Stomach smooth muscle (tissue), 2 donors: ENCODE measurements around the gene TNNC2.
A peak's percentile ranks its signal among the peaks of the same experiment; 100 is the strongest.
"Not testable (repeated sequence)": the region's sequence is repeated elsewhere in the genome, so short reads cannot be mapped to it uniquely, and the experiment has no call there.

Experiments
- H3K27ac ChIP-seq: one replicate; pipeline ENCODE4 v1.7.0; 2013; ENCODE audit warnings: mild to moderate bottlenecking, low read length, inconsistent platforms
- H3K27me3 ChIP-seq, 2 donors: one replicate each; pipeline ENCODE4 v1.7.0; 2013; ENCODE audit warnings: low read length in 2 of 2; ENCODE audit not compliant: insufficient read depth in 2 of 2, control insufficient read depth in 1 of 2
- H3K36me3 ChIP-seq, 2 donors: one replicate each; pipeline ENCODE4 v1.7.0; 2013; ENCODE audit warnings: low read length in 2 of 2; ENCODE audit not compliant: control insufficient read depth in 2 of 2, insufficient read depth in 2 of 2
- H3K4me1 ChIP-seq: one replicate; pipeline ENCODE4 v1.7.0; 2013; ENCODE audit warnings: low read length; ENCODE audit not compliant: control insufficient read depth, insufficient read depth
- H3K4me3 ChIP-seq, 2 donors: one replicate each; pipeline ENCODE4 v1.7.0; 2013; ENCODE audit warnings: low read length in 2 of 2
- H3K9ac ChIP-seq, 2 donors: one replicate each; pipeline ENCODE4 v1.7.0; 2013; ENCODE audit warnings: low read length in 2 of 2, mild to moderate bottlenecking in 1 of 2
- H3K9me3 ChIP-seq, 2 donors: one replicate each; pipeline ENCODE4 v1.7.0; 2013; ENCODE audit warnings: low read length in 2 of 2; ENCODE audit not compliant: control insufficient read depth in 2 of 2
- donor health status: healthy.
- donor health status: Pancreatic carcinoma.

Gene TNNC2

DNA sequence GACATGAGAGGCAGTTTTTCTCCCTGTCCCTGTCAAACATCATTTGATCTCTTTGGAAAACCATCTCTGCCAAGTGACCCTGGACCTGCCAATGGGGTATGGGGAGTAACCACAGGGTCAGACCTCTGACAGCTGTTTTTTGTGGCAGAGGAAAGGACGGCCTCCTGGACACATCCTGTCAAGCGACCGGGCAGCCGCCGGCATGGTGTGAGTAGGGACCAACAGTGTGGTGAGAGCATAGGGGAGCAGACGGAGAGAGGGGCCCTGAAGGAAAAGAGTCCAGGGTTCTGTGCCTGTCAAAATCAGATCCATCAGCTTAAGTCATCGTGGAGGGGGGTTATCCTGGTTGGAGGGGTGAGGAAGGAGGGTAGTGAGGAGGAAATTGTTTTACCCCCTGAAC lies 25.3 kb downstream of the TNNC2 start:
- Histone ChIP-seq H3K27ac (no peak overlapping the region), H3K36me3 (peaks cover 48 to 56% of the 10 kb centered on the region in 2 donors), H3K4me1 (no peaks in the 10 kb centered on the region), H3K9me3 (no peaks in the 10 kb centered on the region), H3K9ac (no peak overlapping the region), H3K27me3 (no peaks in the 10 kb centered on the region), H3K4me3 (no peak overlapping the region)

DNA sequence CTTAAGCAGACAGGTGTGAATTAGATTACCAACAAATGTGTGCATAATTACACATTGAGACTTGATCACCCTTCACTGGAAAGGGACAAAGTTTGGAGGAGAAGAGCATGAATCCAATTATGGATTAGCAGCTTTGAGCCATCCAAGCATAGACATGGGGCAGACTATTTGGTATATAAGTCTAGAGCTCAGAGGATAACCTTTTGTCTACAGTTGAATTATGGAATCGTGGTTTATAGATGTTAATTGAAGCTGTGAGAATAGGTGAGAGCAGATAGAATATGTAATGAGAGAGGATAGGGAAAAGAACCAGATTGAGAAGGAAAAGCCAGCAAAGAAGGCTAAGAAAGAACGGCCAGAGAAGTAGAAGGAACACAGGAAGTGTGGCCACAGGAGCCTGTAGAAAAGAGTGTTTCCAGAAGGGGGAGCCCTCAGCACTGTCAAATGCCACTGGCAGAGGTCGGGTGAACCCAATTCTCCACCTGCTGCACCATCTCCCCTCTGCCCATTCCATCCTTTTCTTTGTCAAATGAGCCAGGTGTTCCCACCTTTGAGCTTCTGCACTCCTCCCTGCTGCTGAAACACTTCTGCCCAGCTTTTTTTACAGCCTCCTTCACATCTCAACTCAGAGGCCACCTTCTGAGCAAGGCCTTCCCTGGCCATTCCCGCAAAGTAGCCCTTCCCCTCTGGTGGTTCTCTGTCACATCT lies 28.0 kb downstream of the TNNC2 start:
- peak overlapping the region in 1 of 2 donors; percentile 20 for H3K9ac ChIP-seq
- H3K27me3 ChIP-seq: no peaks in the 10 kb centered on the region
- H3K4me1 ChIP-seq: no peaks in the 10 kb centered on the region
- H3K36me3 ChIP-seq: peaks cover 45 to 49% of the 10 kb centered on the region in 2 donors
- no peak overlapping the region for H3K27ac ChIP-seq
- H3K4me3 ChIP-seq: no peak overlapping the region
- no peaks in the 10 kb centered on the region for H3K9me3 ChIP-seq

DNA sequence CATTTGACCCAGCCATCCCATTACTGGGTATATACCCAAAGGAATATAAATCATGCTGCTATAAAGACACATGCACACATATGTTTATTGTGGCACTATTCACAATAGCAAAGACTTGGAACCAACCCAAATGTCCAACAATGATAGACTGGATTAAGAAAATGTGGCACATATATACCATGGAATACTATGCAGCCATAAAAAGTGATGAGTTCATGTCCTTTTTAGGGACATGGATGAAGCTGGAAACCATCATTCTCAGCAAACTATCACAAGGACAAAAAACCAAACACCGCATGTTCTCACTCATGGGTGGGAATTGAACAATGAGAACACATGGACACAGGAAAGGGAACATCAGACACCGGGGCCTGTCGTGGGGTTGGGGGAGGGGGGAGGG lies 29.2 kb downstream of the TNNC2 start:
- not testable (repeated sequence) for H3K9ac ChIP-seq, H3K9me3 ChIP-seq, H3K4me1 ChIP-seq, H3K27ac ChIP-seq, H3K27me3 ChIP-seq, H3K4me3 ChIP-seq
- peaks cover 37 to 42% of the 10 kb centered on the region in 2 donors for H3K36me3 ChIP-seq

DNA sequence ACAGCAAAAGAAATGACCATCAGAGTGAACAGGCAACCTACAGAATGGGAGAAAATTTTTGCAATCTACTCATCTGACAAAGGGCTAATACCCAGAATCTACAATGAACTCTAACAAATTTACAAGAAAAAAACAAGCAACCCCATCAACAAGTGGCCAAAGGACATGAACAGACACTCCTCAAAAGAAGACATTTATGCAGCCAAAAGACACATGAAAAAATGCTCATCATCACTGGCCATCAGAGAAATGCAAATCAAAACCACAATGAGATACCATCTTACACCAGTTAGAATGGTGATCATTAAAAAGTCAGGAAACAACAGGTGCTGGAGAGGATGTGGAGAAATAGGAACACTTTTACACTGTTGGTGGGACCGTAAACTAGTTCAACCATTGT lies 29.6 kb downstream of the TNNC2 start:
- H3K36me3 ChIP-seq: peaks cover 32 to 38% of the 10 kb centered on the region in 2 donors
- not testable (repeated sequence) for H3K4me1 ChIP-seq, H3K27me3 ChIP-seq, H3K4me3 ChIP-seq, H3K27ac ChIP-seq, H3K9me3 ChIP-seq, H3K9ac ChIP-seq

DNA sequence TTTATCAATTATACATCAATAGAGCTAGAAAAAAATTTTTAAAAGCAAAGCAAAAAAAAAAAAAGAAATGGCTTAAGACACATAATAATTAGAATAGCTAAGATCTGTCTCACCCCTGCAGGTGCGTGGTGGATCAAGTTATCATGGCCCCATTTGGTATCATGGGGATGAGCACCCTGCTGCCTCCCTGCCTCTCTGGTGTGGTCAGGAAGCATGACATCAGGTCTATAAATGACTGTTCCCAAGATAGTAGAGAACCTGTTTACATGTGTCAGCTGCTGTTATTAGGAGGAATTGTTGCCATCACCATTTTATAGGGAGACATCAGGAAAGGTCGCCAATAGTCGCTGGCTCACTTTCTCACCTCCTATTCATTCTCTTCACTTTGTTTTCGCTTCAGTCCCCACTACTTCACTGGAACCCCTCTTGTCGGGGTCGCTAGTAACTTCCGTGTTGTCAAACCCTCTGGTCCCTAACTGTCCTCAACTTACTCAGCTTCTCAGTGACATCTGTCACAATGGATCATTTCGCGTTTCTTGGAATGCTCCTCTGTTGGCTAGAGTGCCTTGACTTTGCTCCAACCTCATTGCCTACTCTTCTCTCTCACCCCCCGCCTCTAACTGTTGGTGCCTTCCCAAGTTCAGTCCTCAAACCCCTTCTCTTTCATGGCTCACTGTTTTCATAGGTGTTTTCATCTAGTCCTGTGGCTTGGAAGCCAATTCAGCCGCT lies 30.6 kb downstream of the TNNC2 start:
- Histone ChIP-seq H3K4me1 (peaks cover 10% of the 10 kb centered on the region), H3K27ac (no peak overlapping the region), H3K9ac (no peak overlapping the region)

DNA sequence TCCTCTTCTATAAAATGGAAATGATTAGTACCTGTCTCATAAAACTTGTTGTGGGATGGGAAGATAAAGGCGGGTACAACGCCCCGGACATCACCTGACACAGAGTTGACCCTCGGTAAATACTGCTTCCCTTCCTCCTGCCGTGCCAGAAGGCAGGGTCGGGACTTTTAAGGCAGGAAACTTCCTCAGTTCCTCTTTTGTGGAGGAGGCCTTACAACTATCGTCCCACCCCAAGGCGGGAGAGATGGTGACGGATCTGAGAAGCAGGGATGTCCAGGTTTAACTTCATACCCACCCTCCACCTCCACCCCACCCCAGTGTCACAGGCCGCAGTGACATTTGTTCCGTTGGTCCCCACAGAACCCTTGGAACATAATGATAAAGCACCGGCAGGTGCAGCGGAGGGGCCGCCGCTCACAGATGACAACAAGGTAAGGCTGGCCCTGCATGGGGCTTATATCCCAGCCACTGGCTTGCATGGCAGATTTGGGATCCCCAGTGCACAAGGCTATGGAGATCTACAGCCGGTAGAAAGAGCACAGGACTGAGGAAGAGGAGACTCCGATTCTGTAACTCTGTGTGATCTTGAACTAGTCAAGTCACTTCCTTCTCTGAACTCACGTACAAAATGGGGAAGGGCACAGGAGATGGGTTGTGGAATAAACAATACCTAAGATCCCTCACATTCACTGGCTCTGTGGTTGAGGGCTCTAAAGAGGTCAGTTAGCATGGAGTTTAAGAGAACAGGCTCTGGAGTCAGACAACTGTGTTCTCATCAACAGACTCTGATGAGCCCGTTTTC lies 34.6 kb downstream of the TNNC2 start:
- Histone ChIP-seq H3K27ac (peak overlapping the region; percentile 91), H3K27me3 (no peaks in the 10 kb centered on the region), H3K4me1 (peaks cover 13% of the 10 kb centered on the region), H3K9me3 (no peaks in the 10 kb centered on the region), H3K4me3 (peak overlapping the region; percentile 86 to 90), H3K36me3 (peaks cover 17 to 26% of the 10 kb centered on the region in 2 donors), H3K9ac (peak overlapping the region; percentile 93 to 96)

More for the DNA sequence above, 30.6 kb downstream of the TNNC2 start:
- Histone ChIP-seq H3K4me3 (no peak overlapping the region), H3K36me3 (peaks cover 23 to 31% of the 10 kb centered on the region in 2 donors), H3K27me3 (no peaks in the 10 kb centered on the region), H3K9me3 (no peaks in the 10 kb centered on the region)

DNA sequence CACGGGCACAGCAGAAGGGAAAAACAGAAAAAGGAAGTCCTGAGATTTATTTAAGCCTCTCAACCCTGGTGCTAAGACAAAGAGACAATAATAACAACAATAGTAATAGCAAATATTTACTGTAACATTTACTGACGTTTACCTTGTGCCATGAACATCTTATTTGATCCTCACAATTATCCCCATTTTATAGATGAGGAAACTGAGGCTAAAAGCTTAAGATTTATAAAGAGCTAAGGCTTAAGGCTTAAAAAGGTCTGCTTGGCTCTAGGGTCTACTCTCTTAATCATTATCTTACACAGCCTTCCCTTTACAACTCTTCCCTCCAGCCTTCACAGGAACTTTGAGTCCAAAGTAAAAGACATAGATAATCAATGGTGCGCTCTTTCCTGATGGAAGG lies 38.8 kb downstream of the TNNC2 start:
- Histone ChIP-seq H3K27me3 (no peaks in the 10 kb centered on the region), H3K9ac (no peak overlapping the region), H3K27ac (no peak overlapping the region), H3K36me3 (no peaks in the 10 kb centered on the region), H3K4me3 (no peak overlapping the region), H3K9me3 (no peaks in the 10 kb centered on the region), H3K4me1 (peaks cover 23% of the 10 kb centered on the region)

DNA sequence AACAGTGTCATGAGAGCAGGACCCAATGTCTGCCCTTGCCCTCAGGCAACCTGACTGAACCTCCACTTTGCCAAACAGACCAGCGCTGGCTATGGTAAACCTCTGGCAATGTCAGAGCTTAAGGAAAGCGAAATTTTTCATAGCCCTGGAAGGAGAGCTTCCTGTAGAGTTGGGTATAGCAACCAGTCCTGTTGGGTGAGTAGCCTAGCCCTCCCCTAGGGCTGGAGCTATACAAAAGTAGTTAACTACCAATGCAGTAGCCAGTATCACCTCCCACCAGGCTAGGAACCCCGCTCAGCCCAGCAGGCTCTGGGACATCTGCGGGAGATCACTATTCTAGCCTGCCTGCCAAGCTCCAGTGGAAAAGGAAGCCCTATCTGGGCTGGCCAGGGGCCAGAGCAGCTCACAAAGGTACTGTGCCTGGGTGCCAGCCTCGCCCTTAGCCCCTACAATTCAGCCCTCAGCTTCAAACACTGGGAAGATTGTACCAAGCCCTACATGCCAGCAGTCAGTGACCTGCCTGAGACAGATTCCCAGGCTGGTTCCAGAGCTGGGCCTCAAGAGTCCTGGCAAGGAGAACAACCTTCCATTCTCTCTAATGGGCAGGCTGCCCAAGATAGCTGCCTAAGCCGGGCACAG lies 43.3 kb downstream of the TNNC2 start:
- Histone ChIP-seq H3K4me1 (peaks cover 47% of the 10 kb centered on the region), H3K9ac (peak overlapping the region in 1 of 2 donors; percentile 13), H3K4me3 (no peak overlapping the region), H3K9me3 (no peaks in the 10 kb centered on the region), H3K27ac (peak overlapping the region; percentile 99), H3K27me3 (no peaks in the 10 kb centered on the region), H3K36me3 (no peaks in the 10 kb centered on the region)

DNA sequence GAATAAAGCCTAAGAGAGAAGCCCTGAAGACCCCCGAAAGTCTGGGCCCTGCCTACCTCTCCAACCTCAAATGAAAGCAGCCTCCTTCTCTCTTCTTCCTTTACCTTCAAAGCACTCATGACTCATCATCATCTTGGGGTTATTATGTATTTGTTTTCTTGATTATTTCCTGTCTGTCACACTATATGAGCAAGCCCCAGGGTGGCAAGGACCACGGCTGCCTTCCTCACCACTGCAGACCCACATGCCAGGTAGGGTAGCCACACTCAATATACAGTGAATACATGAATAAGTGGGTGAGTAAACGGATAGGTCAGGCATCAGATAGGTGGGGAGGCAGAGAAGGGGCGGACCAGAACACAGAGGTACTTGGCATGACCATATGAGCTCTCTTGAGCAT lies 44.2 kb downstream of the TNNC2 start:
- Histone ChIP-seq H3K27ac (peak overlapping the region; percentile 99), H3K27me3 (no peaks in the 10 kb centered on the region), H3K9me3 (no peaks in the 10 kb centered on the region), H3K36me3 (no peaks in the 10 kb centered on the region), H3K4me1 (peaks cover 55% of the 10 kb centered on the region), H3K4me3 (no peak overlapping the region), H3K9ac (no peak overlapping the region)

DNA sequence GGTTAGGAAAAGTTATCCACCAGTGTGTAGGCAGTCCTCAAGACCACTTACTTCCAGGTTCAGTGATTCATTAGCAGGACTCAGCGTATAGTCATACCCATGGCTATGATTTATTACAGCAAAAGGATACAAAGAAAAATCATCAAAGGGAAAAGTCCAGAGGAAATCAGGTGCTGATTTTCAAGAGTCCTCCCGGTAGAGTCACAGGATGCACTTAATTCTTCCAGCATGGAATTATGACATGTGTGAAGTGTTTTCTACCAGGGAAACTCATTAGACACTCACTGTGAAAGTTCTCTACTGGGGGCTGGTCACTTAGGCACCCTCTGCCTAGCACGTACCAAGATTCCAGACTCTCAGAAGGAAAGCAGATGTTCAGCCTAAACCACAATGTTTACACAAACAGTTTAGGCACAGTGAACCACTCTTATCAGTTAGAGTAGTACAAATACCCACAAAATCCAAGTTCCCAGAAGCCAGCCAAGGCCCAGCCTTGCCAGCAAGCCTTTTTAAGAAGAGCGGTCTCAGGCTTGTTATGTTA lies 45.7 kb downstream of the TNNC2 start:
- H3K27ac ChIP-seq: peak overlapping the region; percentile 99
- H3K4me1 ChIP-seq: peaks cover 58% of the 10 kb centered on the region

More for the DNA sequence above, 45.7 kb downstream of the TNNC2 start:
- Histone ChIP-seq H3K27me3 (no peaks in the 10 kb centered on the region), H3K4me3 (peak overlapping the region in 1 of 2 donors; percentile 17), H3K9ac (peak overlapping the region; percentile 37 to 70), H3K36me3 (no peaks in the 10 kb centered on the region), H3K9me3 (no peaks in the 10 kb centered on the region)
